ENCODE results near the gene SRPK2. TPM values are rescaled to one million over a fixed set of nuclear protein-coding genes. Genes with fewer than 3 reads are reported as not detected.
A peak's percentile ranks its signal among the peaks of the same experiment; 100 is the strongest.

Gene SRPK2
- total RNA-seq, 1 donor from 2014 or later = 70.5 TPM

GRCh38 chr7:105316578-105317344 is 72.0 kb downstream of the SRPK2 start:
- no peak for TF ChIP-seq CTCF (IDR thresholded peaks at IDR 0.05; ENCODE audit: unreplicated experiment)
- Mint-ChIP-seq H3K27ac (ENCODE audit: unreplicated experiment) (no peak overlapping the region), H3K4me3 (ENCODE audit: unreplicated experiment) (no peak overlapping the region), H3K4me1 (ENCODE audit: unreplicated experiment) (no peaks in the 10 kb centered on the region), H3K9me3 (ENCODE audit: unreplicated experiment) (no peaks in the 10 kb centered on the region), H3K27me3 (ENCODE audit: unreplicated experiment) (no peaks in the 10 kb centered on the region), H3K36me3 (ENCODE audit: low read depth, unreplicated experiment) (no peaks in the 10 kb centered on the region)
- no peak for DNase-seq (ENCODE audit: low spot score)

- TF ChIP-seq CTCF (IDR thresholded peaks at IDR 0.05; ENCODE audit: unreplicated experiment) = no peak
- Mint-ChIP-seq H3K27me3 (ENCODE audit: unreplicated experiment) (no peaks in the 10 kb centered on the region), H3K36me3 (ENCODE audit: low read depth, unreplicated experiment) (no peaks in the 10 kb centered on the region)
Measured at GRCh38 chr7:105315357-105315756, 73.4 kb downstream of the SRPK2 start.

GRCh38 chr7:105309235-105310169 is 79.2 kb downstream of the SRPK2 start:
- TF ChIP-seq CTCF (IDR thresholded peaks at IDR 0.05; ENCODE audit: unreplicated experiment) = no peak
- Mint-ChIP-seq H3K27ac (ENCODE audit: unreplicated experiment) (peak overlapping the region; percentile 5), H3K27me3 (ENCODE audit: unreplicated experiment) (no peaks in the 10 kb centered on the region), H3K36me3 (ENCODE audit: low read depth, unreplicated experiment) (peaks cover 5% of the 10 kb centered on the region), H3K4me1 (ENCODE audit: unreplicated experiment) (peaks cover 9% of the 10 kb centered on the region), H3K9me3 (ENCODE audit: unreplicated experiment) (no peaks in the 10 kb centered on the region), H3K4me3 (ENCODE audit: unreplicated experiment) (no peak overlapping the region)
- no peak for DNase-seq (ENCODE audit: low spot score)

More at GRCh38 chr7:105315357-105315756, 73.4 kb downstream of the SRPK2 start:
- Mint-ChIP-seq H3K4me1 (ENCODE audit: unreplicated experiment) (no peaks in the 10 kb centered on the region), H3K9me3 (ENCODE audit: unreplicated experiment) (no peaks in the 10 kb centered on the region), H3K4me3 (ENCODE audit: unreplicated experiment) (no peak overlapping the region), H3K27ac (ENCODE audit: unreplicated experiment) (no peak overlapping the region)
- DNase-seq (ENCODE audit: low spot score) = no peak

- Mint-ChIP-seq H3K4me3 (ENCODE audit: unreplicated experiment) (no peak overlapping the region), H3K36me3 (ENCODE audit: low read depth, unreplicated experiment) (peaks cover 5% of the 10 kb centered on the region), H3K27me3 (ENCODE audit: unreplicated experiment) (no peaks in the 10 kb centered on the region), H3K9me3 (ENCODE audit: unreplicated experiment) (no peaks in the 10 kb centered on the region), H3K4me1 (ENCODE audit: unreplicated experiment) (peaks cover 9% of the 10 kb centered on the region), H3K27ac (ENCODE audit: unreplicated experiment) (no peak overlapping the region)
- no peak for DNase-seq (ENCODE audit: low spot score)
- no peak for TF ChIP-seq CTCF (IDR thresholded peaks at IDR 0.05; ENCODE audit: unreplicated experiment)
Measured at GRCh38 chr7:105307163-105307672, 81.5 kb downstream of the SRPK2 start.

Measured in endothelial cell (in vitro differentiated cells).